NOMO-1 (cell line): ENCODE data around the gene C2CD3.
"Not testable (repeated sequence)": the region's sequence is repeated elsewhere in the genome, so short reads cannot be mapped to it uniquely, and the experiment has no call there.

ENCODE experiments used
- DNase-seq, 2 experiments: peaks; one replicate each; lab custom pipeline; 2025; ENCODE audit not compliant: unreplicated experiment in 2 of 2; lab: John Stamatoyannopoulos, UW

The C2CD3 gene

DNA sequence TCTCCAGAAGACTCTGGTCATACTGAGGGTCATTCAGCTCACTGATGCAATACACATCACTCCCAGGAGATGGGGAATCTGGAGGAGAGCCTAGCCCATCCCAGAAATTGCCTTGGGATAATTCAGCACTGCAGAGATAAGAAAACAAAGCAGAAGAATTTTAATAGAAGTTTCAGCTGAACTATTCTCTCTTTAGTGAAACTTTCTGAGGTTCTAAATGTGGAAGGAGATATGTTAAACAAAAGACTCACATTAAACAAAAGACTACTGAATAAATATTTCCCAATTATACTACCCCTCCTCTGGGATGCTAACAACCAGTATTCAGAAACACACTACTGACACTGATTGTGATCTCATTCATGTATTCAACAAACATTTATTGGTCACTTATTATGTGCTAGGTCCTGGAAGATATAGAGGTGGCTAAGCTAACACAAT lies 47.8 kb downstream of the C2CD3 start:
- DNase-seq, result no peak

DNA sequence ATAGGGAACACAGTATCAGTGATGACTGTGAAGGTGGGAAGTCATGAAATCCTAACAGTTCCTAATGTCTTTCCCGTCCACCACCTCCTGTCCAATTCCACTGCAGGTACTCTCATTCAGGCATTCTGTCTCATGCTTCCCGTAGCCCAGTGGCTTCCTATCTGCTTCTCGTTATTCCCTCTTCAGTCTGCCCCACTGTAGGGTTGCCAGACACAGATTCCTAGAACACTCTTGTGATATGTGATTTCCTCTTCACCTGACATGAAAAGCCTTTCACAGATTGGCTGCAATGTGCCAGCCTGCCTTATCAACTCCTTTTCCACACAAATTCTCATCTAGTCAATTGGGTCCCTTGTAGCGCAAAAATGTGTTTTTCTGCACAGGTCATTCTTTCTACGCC lies 49.0 kb downstream of the C2CD3 start:
- DNase-seq, result no peak

DNA sequence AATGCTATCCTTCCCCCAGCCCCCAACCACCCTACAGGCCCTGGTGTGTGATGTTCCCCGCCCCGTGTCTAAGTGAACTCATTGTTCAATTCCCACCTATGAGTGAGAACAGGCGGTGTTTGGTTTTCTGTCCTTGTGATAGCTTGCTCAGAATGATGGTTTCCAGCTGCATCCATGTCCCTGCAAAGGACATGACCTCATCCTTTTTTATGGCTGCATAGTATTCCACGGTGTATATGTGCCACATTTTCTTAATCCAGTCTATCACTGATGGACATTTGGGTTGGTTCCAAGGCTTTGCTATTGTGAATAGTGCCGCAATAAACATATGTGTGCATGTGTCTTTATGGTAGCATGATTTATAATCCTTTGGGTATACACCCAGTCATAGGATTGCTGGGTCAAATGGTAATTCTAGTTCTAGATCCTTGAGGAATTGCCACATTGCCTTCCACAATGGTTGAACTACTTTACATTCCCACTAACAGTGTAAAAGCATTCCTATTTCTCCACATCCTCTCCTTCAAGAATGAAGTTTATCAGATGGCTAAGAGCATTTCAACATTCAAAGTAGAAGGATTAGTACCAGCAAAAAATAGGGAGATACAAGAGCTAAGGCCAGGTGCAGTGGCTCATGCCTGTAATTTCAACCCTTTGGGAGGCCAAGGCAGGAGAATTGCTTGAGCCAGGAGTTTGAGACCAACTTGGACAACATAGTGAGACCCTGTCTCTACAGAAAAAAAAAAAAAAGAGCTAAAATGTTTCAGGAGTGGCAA lies 50.4 kb downstream of the C2CD3 start:
- DNase-seq, result not testable (repeated sequence)

DNA sequence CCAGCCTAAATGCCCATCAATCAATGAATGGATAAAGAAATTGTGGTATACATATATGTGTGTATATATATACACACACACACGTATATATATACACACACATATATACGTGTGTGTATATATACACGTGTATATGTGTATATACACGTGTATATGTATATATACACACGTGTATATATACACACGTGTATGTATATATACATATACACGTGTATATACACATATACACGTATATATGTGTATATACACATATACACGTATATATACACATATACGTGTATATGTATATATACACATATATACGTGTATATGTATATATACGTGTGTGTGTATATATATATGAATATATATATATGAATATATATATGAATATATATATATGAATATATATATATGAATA lies 54.1 kb downstream of the C2CD3 start:
- DNase-seq, result no peak

DNA sequence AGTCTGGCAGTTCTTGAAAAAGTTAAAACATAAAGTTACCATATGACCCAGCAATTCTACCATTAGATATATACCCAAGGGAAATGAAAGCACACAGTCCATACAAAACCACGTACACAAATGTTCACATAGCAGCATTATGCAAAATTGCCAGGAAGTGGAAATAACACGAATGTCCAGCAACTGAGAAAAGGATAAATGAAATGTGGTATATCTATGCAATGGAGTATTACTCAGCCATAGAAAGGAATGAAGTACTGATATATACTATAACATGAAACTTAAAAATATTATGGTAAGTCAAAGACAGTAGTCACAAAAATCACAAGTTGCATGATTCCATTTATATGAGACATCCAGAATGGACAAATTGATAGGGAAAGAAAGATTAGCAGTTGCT lies 57.9 kb downstream of the C2CD3 start:
- DNase-seq, result no peak

DNA sequence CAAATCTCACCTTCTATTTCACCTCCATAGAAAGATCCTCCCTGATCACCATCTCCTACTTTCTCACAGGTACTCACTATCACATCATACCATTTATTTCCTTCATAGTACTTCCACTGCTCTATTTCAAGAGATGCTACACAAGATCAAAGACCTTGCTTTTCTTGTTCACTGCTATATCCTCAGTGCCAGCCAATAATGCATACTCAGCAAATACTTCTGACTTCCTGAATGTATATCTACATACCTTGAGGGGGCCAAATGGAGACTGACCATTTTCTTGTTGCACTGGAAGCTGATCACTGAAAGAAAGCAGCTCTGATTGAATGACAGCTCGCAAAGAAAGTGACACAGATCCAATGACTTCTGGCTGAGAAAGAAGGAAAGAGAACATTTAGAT lies 64.7 kb downstream of the C2CD3 start:
- DNase-seq, result no peak

DNA sequence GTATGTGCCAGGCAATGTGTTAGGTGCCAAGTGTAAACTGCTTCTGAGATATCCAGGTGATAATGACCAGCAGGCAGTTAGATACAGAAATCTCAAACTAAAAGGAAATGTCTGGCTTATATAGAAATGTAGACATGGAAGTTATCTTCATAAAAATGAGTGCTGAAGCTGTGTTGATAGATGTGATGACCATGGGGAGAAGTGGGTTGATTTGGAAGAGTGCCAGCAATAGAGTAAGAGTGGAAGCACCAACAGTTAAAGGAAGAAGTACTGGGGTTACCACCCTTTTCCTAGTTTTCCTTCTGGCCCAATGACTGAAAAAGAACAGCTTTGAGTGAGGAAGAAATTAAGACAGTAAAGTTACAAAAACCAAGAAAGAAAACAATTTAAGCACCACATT lies 68.5 kb downstream of the C2CD3 start:
- DNase-seq, result no peak

DNA sequence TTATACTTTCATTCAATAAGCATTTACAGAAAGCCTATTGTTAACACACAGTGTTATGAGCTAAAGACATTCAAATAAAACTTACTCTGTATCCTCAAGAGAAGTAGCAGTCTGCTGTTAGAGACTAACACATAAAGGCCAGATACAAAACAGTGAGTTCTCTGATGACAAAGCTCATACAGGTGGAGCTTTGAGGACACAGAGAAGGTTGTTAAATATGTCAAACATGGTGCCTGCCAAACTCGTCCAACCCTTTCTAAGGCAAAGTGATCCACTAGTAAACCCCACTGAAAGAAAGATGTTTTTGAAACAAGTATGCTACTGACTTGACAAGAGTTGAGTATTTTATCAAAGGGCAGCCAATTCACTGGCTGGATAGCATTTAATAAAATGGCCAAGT lies 70.1 kb downstream of the C2CD3 start:
- DNase-seq, result no peak

DNA sequence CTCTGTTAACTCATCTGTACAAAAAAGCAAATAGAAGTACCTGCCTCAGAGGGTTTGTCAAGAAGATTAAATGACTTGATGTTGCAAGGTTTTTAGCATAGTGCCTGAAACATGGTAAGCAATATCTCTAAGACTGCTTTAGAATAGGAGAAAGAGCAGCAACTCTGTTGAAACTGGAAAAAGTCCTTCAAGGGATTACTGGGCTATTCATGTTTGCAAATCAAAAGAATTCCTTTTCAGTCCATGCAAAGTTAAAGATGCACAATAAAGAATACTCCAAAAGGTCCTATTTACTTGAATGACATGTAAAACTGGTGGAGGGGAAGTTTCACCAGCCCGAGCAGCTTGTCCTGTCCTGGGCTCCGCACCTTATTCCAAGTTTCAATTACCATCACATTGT lies 70.6 kb downstream of the C2CD3 start:
- no peak for DNase-seq

DNA sequence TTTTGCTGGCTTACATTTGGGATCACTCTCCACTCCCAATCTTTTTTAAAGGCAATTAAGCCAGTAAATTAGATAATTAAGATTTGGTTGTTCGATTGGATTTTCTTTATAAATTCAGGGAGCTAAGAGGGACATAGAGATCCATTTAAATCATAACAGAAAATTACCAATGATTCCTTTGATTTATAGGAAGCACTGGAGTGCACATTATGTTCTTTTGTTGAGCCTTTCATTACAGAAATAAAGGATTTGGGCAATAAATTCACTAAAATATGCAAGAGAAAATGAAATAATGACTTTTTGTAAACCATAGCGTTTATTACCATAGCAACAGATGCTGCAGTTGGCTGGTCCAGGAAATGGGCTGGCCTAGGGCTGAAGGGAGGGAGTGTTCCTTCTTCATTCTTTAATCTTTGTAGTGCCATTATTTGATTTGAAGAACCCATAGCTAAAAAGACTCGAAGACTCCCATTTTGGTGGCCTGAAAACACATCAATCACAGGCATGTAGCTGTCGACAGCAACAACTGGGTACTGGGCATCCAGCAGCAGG lies 73.0 kb downstream of the C2CD3 start:
- no peak for DNase-seq

DNA sequence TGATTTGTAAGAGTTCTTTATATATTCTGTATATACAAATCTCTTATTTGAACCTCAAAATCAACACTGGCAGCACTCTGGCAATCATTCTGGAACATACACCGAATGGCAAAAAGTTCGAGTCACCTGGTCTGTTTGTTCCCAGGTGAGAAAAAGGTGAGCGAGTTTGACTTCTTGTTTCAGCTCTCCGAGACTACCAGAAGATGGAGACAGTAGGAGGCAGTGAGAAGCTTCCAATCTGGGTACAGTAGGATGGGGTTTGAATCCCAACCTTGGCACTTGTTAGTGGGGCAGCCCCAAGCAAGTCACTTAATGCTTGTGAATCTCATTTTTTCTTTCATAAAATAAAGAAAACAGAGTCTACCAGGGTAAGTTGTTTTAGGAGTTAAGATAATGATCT lies 76.4 kb downstream of the C2CD3 start:
- DNase-seq, result no peak

DNA sequence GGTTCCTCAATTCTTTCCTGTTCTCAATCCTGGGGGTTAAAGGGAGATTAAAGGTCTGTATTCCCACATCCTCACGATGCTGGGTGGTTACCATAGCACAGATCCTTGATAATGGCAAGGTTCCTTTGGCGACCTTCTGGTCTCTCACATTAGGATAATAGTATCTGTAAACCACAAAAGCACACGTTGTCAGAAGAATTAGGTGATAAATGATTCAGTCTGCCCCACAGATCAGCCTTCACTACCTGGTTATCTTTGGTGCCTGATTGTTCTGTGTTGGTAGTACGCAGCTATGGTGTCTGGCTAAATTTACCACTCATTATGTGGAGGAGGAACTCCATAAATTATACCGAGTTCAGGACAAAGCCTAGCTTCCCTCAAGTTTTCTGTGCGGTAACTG lies 78.4 kb downstream of the C2CD3 start:
- DNase-seq, result no peak

DNA sequence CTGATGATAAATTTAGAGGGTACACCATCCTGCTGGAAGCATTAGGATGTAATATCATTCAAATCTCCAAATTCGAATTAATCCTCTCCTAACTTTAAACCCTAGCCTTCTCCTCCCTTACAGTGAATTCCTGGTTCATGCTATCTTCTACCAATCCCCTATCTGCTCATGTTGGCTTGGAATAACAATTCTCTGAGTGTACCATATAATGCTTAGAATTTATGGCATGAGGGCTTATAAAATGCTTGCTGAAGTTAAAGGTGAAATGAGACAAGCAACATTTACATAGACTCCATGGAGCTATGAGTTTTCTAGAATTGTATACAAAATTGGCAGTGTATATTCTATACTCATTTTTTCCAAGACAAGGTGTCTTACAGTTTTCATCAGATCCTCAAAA lies 79.3 kb downstream of the C2CD3 start:
- no peak for DNase-seq

DNA sequence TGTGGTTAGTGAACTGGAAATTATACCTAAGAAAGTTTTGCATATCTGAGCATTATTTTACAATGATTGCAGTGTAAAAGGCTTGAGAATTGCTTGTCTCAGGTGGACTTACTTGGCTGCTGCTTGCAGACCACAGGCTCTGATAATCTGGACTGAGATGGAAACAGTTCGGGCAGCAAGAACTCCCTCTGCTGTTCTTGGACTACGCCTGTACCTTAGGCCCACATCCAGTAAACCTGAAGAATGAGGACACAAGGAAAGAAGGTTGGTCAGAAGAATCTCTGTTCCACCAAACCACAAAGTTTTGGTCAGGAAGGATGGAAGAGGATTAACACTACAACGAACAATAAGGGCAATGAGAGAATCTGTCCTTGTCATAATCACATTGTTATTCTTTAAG lies 80.1 kb downstream of the C2CD3 start:
- no peak for DNase-seq

DNA sequence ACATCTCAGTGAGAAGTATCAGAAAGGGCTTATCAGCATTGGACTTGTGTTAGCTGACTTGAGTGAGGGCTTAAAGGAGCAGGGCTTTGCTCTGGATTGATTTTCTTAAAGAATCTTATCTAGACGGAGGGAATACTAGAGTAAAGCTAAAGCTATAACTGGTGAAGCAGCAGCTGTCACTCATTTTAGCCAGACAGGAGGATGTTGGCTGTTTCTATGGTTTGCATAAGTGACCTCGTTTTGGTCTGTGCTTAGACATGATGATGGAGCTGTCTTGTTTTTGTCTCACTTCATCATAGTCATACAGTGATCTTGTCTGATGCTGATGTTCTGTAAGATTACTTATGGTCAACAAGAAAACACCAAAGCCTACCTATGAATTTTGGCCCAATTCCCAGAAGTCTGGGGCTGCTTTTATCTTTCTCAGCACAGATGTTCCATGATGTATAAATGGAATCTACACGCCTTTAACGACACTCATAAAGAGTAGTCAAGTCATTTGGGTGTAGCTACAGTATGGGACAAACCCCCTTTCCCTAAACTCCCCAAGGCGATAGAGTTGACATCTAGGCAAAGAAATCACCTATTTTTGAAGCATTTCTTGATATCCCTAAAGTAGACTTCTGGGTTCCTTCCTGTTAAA lies 84.4 kb downstream of the C2CD3 start:
- no peak for DNase-seq

DNA sequence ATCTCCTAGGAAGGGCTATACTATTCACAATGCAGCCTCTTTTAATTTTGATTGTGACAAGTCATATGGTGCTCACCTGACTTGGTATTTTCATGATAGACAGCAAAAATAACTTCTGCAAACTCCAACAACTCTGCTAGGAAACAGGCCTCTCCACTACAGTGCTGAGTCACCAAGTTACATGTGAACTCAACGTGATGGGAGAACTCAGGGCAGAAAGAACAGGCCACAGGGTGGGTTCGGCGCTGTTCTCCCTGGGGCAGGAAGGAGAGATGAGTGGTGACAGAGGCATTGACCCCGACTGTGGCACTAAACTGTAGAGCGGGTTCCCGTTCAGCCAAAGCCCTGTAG lies 85.3 kb downstream of the C2CD3 start:
- DNase-seq, result no peak

DNA sequence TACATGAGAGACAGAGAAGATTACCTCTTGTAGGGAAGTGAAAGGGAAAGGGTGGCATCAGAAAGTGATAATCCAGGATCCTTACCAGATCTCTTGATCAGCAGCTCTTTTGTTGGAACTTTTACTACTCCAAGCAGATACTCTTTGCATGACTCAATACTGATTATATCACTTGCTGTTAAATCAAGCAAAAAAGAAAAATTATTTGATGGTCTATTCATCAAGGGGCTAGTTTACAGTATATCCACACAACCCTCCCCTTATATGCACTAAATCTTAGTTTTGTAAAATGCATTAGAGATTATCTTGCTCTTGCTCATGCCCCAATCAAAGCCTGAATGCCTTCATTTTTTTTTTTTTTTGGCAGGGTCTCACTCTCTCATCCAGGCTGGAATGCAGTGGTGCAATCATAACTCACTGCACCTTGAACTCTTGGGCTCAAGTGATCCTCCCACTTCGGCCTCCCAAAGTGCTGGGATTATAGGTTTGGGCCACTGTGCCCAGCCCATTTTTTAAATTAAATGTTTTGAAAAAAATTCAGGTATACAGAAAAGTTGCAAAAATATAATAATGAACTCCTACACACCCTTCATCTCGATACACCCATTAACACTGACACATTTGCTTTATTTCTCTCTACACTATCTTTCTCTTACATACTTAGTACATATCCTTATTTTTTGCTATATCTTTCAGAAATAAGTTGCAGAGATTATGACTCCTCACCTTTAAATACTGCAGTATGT lies 85.8 kb downstream of the C2CD3 start:
- no peak for DNase-seq

DNA sequence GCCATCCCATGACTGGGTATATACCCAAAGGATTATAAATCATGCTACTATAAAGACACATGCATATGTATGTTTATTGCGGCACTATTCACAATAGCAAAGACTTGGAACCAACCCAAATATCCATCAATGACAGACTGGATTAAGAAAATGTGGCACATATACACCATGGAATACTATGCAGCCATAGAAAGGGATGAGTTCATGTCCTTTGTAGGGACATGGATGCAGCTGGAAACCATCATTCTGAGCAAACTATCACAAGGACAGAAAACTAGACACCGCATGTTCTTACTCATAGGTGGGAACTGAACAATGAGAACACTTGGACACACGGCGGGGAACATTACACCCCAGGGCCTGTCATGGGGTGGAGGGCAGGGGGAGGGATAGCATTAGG lies 86.9 kb downstream of the C2CD3 start:
- not testable (repeated sequence) for DNase-seq

DNA sequence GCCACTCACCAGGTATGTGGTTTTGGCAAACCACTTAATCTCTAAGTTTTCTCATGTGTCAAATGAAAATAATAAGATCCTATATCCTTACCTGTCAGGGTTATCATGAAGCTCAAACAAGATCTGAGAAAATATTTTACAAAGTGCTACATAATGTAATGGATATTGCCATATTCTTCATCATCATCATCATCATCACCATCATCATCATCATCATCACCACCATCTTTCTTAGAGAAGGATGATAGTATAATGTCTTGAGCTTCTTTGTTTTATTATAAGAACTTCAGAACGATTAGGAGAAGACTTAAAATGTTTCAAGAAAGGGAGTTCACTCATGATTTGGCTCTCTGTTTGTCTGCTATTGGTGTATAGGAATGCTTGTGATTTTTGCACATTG lies 89.4 kb downstream of the C2CD3 start:
- DNase-seq, result no peak

DNA sequence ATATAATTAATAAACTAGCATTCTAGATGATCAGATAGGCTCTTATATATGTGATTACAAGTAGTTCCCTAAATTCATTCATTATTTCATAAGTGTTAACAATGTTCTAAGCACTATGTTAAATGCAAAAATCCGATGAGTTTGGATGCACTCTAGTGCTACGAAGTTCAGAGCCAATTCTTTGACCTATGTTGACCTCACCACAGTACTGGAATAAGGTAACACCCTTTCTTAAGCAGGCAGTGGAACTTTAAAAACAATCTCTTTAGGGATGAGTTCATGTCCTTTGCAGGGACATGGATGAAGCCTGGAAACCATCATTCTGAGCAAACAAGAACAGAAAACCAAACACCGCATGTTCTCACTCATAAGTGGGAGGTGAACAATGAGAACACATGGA lies 93.6 kb downstream of the C2CD3 start:
- no peak for DNase-seq

DNA sequence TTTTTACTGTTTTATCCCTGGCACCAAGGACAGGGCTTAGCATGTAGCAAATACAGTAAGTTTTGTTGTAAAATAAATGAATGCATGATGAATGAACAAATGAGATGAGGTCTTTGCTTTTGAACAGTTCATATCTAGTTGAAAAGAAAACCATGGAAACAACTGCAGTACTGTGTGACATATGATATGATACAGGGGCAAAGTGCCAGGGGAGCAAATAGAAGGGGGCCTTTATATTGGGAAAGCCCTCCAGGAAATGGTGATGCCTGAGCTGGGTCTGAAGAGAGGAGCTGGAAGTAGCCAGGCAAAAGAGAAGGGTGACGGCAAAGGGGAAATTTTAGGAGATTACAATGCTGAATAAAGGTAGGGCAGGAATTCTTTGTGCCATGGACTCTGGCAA lies 98.1 kb downstream of the C2CD3 start:
- no peak for DNase-seq

DNA sequence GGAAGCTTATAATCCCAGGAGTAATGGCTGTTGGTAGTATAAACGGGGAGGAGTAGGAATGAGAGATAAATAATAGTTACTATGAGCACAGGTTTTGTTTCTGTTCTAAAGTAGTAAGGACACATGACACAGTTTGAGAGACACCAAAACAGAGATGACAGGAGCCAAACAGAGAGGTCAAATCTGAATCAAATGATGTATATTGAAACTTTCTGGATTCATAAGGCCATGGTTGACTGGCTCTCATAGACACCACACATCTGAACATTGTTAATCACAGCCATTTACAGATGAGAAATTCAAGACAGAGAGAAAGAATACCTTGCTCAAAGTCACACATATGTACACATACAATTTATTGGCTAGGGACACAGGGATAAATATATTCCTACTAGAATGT lies 98.5 kb downstream of the C2CD3 start:
- no peak for DNase-seq
